ENCODE results near the gene PALS2. TPM values are rescaled to one million over a fixed set of nuclear protein-coding genes. Genes with fewer than 3 reads are reported as not detected.

Gene PALS2
- total RNA-seq, 2 experiments from 2014 or later, result 26.3 to 75.9 TPM

DNA sequence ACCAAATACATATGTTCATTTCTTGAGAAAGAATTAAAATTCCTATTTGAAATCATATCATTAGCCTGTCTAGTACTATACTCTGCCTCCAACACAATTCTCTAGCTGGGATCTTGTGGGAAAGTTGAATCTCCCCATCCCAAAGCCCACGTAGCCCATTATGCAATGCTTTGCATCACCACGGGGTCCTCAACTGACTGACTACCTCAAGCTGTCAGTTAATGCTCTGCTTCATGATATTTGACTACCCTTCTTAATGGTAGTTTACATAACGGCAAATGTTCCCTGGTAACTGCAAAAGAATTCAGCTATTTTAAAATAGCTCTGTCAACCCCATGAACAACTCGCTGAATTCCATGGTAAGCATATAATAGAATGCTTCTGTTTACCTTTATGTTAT lies 23.3 kb upstream of the PALS2 start:
- CTCF ChIA-PET (ENCODE audit: unreplicated experiment), result no interaction called here

DNA sequence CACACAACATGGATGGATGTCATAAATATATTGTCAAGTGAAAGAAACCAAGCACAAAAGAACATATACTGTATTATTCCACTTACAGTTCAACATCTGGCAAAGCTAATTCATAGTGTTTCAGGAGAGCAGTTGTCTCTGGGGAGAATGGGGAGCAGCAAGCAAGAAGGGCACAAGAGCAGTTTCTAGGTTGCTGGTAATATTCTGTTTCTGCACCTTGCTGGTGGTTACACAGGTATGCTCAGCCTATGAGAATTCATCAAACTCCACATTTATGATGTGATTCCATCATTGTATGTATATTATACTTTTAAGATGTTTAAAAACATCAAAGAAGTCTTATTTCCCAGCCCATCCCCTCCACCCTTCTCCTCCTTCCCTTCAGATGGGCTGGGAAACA lies 18.1 kb upstream of the PALS2 start:
- TF ChIP-seq EZH2phosphoT487 (IDR thresholded peaks at IDR 0.05; ENCODE audit: borderline replicate concordance, low read depth, low read length), result no peak
- TF ChIP-seq, protein P1, sequence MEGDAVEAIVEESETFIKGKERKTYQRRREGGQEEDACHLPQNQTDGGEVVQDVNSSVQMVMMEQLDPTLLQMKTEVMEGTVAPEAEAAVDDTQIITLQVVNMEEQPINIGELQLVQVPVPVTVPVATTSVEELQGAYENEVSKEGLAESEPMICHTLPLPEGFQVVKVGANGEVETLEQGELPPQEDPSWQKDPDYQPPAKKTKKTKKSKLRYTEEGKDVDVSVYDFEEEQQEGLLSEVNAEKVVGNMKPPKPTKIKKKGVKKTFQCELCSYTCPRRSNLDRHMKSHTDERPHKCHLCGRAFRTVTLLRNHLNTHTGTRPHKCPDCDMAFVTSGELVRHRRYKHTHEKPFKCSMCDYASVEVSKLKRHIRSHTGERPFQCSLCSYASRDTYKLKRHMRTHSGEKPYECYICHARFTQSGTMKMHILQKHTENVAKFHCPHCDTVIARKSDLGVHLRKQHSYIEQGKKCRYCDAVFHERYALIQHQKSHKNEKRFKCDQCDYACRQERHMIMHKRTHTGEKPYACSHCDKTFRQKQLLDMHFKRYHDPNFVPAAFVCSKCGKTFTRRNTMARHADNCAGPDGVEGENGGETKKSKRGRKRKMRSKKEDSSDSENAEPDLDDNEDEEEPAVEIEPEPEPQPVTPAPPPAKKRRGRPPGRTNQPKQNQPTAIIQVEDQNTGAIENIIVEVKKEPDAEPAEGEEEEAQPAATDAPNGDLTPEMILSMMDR (conservative IDR thresholded peaks at IDR 0.05; ENCODE audit: low read length), result no peak
- H3K27ac ChIP-seq (ENCODE audit: low read depth, low read length, poor library complexity, severe bottlenecking), result no peak overlapping the region
- H3K4me3 ChIP-seq (ENCODE audit: low read depth, low read length, poor library complexity, severe bottlenecking), result no peak overlapping the region
- intact Hi-C loops (cut with micrococcal nuclease; ENCODE audit: unreplicated experiment), result no loop called here
- H2AFZ ChIP-seq (ENCODE audit: low read length), result no peak overlapping the region
- no peak overlapping the region for H3K4me2 ChIP-seq (ENCODE audit: low read length)
- no peaks in the 10 kb centered on the region for H3K79me2 ChIP-seq (ENCODE audit: insufficient read depth, low read depth, low read length)
- POLR2A ChIA-PET, result interaction anchor here (0.6 to 0.7 kb wide), 2 partner anchors 117 to 1118 kb away, joined by 3 read pairs; no protein-coding TSS in a partner anchor
- no peaks in the 10 kb centered on the region for H4K20me1 ChIP-seq (ENCODE audit: insufficient read depth, low read length)
- no peaks in the 10 kb centered on the region for H3K9me3 ChIP-seq (ENCODE audit: low read length)
- no peaks in the 10 kb centered on the region for H3K36me3 ChIP-seq (ENCODE audit: insufficient read depth, low read length)
- no peaks in the 10 kb centered on the region for H3K4me1 ChIP-seq (ENCODE audit: insufficient read depth, low read length, poor library complexity, severe bottlenecking)
- CTCF ChIA-PET (ENCODE audit: unreplicated experiment), result no interaction called here
- no peak for DNase-seq (ENCODE audit: low spot score)
- no TSS peak for BruUV-seq (replicated peaks)
- H3K9me2 ChIP-seq (ENCODE audit: insufficient read depth, low read length), result no peaks in the 10 kb centered on the region

More for the DNA sequence above, 23.3 kb upstream of the PALS2 start:
- TF ChIP-seq, protein P1 (conservative IDR thresholded peaks at IDR 0.05; ENCODE audit: low read length), result no peak
- no peak for TF ChIP-seq EZH2phosphoT487 (IDR thresholded peaks at IDR 0.05; ENCODE audit: borderline replicate concordance, low read depth, low read length)
- Histone ChIP-seq H3K36me3 (ENCODE audit: insufficient read depth, low read length) (no peaks in the 10 kb centered on the region), H3K4me2 (ENCODE audit: low read length) (no peak overlapping the region), H3K9me2 (ENCODE audit: insufficient read depth, low read length) (no peaks in the 10 kb centered on the region), H2AFZ (ENCODE audit: low read length) (no peak overlapping the region), H3K4me1 (ENCODE audit: insufficient read depth, low read length, poor library complexity, severe bottlenecking) (no peaks in the 10 kb centered on the region), H3K4me3 (ENCODE audit: low read depth, low read length, poor library complexity, severe bottlenecking) (no peak overlapping the region), H3K27ac (ENCODE audit: low read depth, low read length, poor library complexity, severe bottlenecking) (no peak overlapping the region), H4K20me1 (ENCODE audit: insufficient read depth, low read length) (no peaks in the 10 kb centered on the region), H3K79me2 (ENCODE audit: insufficient read depth, low read depth, low read length) (no peaks in the 10 kb centered on the region), H3K9me3 (ENCODE audit: low read length) (no peaks in the 10 kb centered on the region)
- BruUV-seq (replicated peaks), result no TSS peak
- POLR2A ChIA-PET, result no interaction called here
- no peak for DNase-seq (ENCODE audit: low spot score)
- intact Hi-C loops (cut with micrococcal nuclease; ENCODE audit: unreplicated experiment), result no loop called here

DNA sequence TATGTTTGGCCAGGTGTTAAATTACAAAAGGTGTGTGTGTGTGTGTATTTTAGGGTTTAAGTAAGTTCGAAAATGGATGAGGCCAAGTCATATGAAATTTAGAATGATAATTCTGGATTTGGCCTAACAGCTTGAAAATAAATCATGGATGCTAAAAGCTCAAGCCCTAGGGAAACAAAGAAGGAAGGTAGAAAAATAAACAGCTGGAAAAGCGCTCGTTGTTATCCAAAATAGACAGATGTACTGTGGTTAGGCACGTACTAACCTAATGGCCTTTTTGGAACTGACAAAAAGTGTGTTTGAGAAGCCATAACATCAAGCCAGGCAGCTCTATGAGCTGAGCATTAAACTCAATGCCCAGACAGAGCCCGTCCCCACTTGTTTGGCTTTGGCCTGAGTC lies 17.5 kb upstream of the PALS2 start:
- intact Hi-C loops (cut with micrococcal nuclease; ENCODE audit: unreplicated experiment), result no loop called here
- DNase-seq (ENCODE audit: low spot score), result no peak
- Histone ChIP-seq H3K4me3 (ENCODE audit: low read depth, low read length, poor library complexity, severe bottlenecking) (no peak overlapping the region), H3K4me2 (ENCODE audit: low read length) (no peak overlapping the region), H4K20me1 (ENCODE audit: insufficient read depth, low read length) (no peaks in the 10 kb centered on the region), H3K9me3 (ENCODE audit: low read length) (no peaks in the 10 kb centered on the region), H2AFZ (ENCODE audit: low read length) (no peak overlapping the region), H3K4me1 (ENCODE audit: insufficient read depth, low read length, poor library complexity, severe bottlenecking) (no peaks in the 10 kb centered on the region), H3K9me2 (ENCODE audit: insufficient read depth, low read length) (no peaks in the 10 kb centered on the region), H3K27ac (ENCODE audit: low read depth, low read length, poor library complexity, severe bottlenecking) (no peak overlapping the region), H3K79me2 (ENCODE audit: insufficient read depth, low read depth, low read length) (no peaks in the 10 kb centered on the region), H3K36me3 (ENCODE audit: insufficient read depth, low read length) (no peaks in the 10 kb centered on the region)
- ChIA-PET CTCF (ENCODE audit: unreplicated experiment) (no interaction called here), POLR2A (interaction anchor here (0.7 kb wide), 1 partner anchor 1118 kb away, joined by 3 read pairs; no protein-coding TSS in a partner anchor)
- TF ChIP-seq EZH2phosphoT487 (IDR thresholded peaks at IDR 0.05; ENCODE audit: borderline replicate concordance, low read depth, low read length), result no peak
- TF ChIP-seq, protein P1 (conservative IDR thresholded peaks at IDR 0.05; ENCODE audit: low read length), result no peak
- BruUV-seq (replicated peaks), result no TSS peak
